OCI-LY3 (cell line): ENCODE data around the gene FGF22.
A peak's percentile ranks its signal among the peaks of the same experiment; 100 is the strongest.

Source experiments
- H2AFZ ChIP-seq: fragments of 200-600, 300-600 bp; shearing (Covaris generic); 2 replicates; pipeline ENCODE4 v1.6.0; 2014; ENCODE audit warnings: antibody characterized with exemption, low read depth, low read length
- H3K27ac ChIP-seq: fragments of 200-600, 300-600 bp; sonication (generic); 2 replicates; pipeline ENCODE4 v1.5.1; 2014; ENCODE audit warnings: mild to moderate bottlenecking, low read length, moderate library complexity, mixed read lengths
- H3K27me3 ChIP-seq: fragments of 200-600, 300-600 bp; sonication (generic); 2 replicates; pipeline ENCODE4 v1.6.1; 2014; ENCODE audit warnings: low read depth, low read length, mixed read lengths
- H3K36me3 ChIP-seq: fragments of 200-600, 300-600 bp; sonication (generic); replicated peaks from 2 replicates; pipeline ENCODE3; 2014; ENCODE audit warnings: low read depth, low read length, mixed read lengths
- H3K4me1 ChIP-seq: fragments of 300-600, 200-600 bp; sonication (generic); 2 replicates; pipeline ENCODE4 v1.6.1; 2014; ENCODE audit warnings: low read length, mixed read lengths
- H3K4me2 ChIP-seq: fragments of 200-600, 300-600 bp; sonication (generic); 2 replicates; pipeline ENCODE4 v1.6.1; 2014; ENCODE audit warnings: low read length, mixed read lengths
- H3K4me3 ChIP-seq: fragments of 300-600, 200-600 bp; sonication (generic); 2 replicates; pipeline ENCODE4 v1.5.1; 2014; ENCODE audit warnings: antibody characterized with exemption, mild to moderate bottlenecking, low read length, moderate library complexity
- H3K79me2 ChIP-seq: fragments of 300-600, 200-600 bp; shearing (Covaris generic); 2 replicates; pipeline ENCODE4 v1.6.1; 2014; ENCODE audit warnings: mild to moderate bottlenecking, low read length, mixed read lengths
- H3K9ac ChIP-seq: fragments of 300-600, 200-600 bp; shearing (Covaris generic); 2 replicates; pipeline ENCODE4 v1.6.0; 2014; ENCODE audit warnings: mild to moderate bottlenecking, low read length, moderate library complexity
- H3K9me3 ChIP-seq: fragments of 200-600, 300-600 bp; shearing (Covaris generic); 2 replicates; pipeline ENCODE4 v1.6.1; 2014; ENCODE audit warnings: low read length, mixed read lengths; ENCODE audit not compliant: insufficient read depth
- H4K20me1 ChIP-seq: fragments of 200-600, 300-600 bp; sonication (generic); 2 replicates; pipeline ENCODE4 v1.6.1; 2016; ENCODE audit warnings: low read length, mixed read lengths; ENCODE audit not compliant: insufficient read depth
- EZH2phosphoT487 ChIP-seq: fragments of 200-600 bp; shearing (Covaris generic); IDR thresholded peaks from 2 replicates; pipeline ENCODE4 v1.6.1; 2018; ENCODE audit warnings: antibody characterized with exemption, mixed run types, low read depth
- TF ChIP-seq, protein P1 (sequence below): fragments of 200-600, 300-600 bp; sonication (generic); IDR thresholded peaks from 2 replicates; pipeline ENCODE4 v1.5.1; 2014; ENCODE audit warnings: antibody characterized with exemption, low read length, low read depth

FGF22 gene

DNA sequence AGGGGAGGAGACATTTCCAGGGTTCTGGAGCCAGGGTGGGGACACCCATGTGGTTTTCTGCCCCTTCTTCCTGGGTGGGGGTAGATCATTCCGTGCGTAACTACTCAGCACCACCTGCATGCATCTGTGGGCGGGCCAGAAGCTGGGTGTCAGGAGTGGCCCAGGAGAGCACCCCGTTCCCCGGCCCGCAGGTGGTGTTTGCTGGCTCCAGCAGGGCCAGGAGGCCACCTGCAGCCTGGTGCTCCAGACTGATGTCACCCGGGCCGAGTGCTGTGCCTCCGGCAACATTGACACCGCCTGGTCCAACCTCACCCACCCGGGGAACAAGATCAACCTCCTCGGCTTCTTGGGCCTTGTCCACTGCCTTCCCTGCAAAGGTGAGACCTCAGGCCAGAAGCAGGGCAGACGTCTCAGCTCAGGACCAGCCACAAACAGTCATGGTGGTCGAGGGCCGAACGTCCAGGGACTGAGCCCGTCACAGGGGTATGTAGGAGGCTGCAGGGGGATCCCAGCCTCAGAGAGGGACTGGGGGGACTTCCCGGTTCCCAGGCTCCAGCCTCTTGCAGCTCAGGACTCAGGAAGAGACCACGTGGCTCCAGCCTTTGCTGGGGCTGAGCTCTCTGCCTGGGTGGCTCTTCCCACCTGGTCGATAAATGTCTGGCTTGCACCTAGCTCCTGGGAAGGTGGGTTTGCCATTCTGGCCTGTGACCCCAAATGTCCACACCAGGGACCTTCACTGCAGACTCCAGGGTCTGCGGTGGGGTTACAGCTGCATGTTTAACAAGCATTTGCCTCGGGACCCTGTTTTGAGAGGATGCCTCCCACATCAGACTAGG, 38.1 kb downstream of the FGF22 start:
- peaks cover 9% of the 10 kb centered on the region for H3K4me1 ChIP-seq
- H4K20me1 ChIP-seq: peaks cover 3% of the 10 kb centered on the region; the same call in 1 of the 2 replicates
- no peaks in the 10 kb centered on the region for H3K36me3 ChIP-seq
- no peaks in the 10 kb centered on the region for H3K9me3 ChIP-seq
- peaks cover 9% of the 10 kb centered on the region for H3K79me2 ChIP-seq
- H3K4me2 ChIP-seq: no peak overlapping the region
- H3K27ac ChIP-seq: no peak overlapping the region
- no peaks in the 10 kb centered on the region for H3K27me3 ChIP-seq
- no peak overlapping the region for H3K4me3 ChIP-seq
- H3K9ac ChIP-seq: no peak overlapping the region
- TF ChIP-seq, protein P1, sequence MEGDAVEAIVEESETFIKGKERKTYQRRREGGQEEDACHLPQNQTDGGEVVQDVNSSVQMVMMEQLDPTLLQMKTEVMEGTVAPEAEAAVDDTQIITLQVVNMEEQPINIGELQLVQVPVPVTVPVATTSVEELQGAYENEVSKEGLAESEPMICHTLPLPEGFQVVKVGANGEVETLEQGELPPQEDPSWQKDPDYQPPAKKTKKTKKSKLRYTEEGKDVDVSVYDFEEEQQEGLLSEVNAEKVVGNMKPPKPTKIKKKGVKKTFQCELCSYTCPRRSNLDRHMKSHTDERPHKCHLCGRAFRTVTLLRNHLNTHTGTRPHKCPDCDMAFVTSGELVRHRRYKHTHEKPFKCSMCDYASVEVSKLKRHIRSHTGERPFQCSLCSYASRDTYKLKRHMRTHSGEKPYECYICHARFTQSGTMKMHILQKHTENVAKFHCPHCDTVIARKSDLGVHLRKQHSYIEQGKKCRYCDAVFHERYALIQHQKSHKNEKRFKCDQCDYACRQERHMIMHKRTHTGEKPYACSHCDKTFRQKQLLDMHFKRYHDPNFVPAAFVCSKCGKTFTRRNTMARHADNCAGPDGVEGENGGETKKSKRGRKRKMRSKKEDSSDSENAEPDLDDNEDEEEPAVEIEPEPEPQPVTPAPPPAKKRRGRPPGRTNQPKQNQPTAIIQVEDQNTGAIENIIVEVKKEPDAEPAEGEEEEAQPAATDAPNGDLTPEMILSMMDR: no peak
- TF ChIP-seq EZH2phosphoT487: no peak
- H2AFZ ChIP-seq: no peak overlapping the region

DNA sequence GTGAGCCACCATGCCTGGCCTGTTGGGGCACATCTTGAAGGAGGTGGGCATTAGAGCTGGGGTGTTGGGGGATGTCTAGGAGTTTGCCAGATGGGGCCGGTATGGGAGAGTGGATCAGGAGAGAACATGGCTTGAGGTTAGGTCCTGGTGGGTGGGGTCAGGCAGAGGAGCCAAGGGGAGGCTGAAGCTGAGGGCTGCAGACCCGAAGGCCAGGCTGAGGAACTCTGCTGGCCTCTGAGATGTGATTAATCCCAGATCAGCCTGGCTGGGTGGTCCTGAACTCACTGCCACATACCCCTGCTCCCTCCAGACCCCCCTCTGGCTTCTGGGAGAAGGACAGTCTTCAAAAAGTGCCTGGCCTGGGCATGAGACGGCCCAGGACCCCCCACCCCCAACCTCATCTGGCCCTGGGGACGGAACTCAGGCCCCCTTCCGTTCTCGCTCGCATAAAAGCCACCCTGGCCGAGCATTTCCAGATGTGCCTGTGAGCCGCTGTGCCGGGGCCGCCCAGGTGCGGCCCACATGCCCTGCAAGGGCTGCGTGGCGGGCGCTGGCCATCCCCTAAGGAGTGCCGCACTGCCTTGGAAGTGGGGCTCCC, 39.2 kb downstream of the FGF22 start:
- Histone ChIP-seq H3K9ac (peak overlapping the region; percentile 96), H3K27ac (no peak overlapping the region), H3K4me1 (peaks cover 9% of the 10 kb centered on the region), H3K79me2 (peaks cover 9% of the 10 kb centered on the region), H3K4me3 (peak overlapping the region; percentile 85), H3K27me3 (no peaks in the 10 kb centered on the region), H2AFZ (no peak overlapping the region), H3K9me3 (no peaks in the 10 kb centered on the region), H3K4me2 (peak overlapping the region; percentile 95), H3K36me3 (no peaks in the 10 kb centered on the region), H4K20me1 (peaks cover 3% of the 10 kb centered on the region; the same call in 1 of the 2 replicates)
- TF ChIP-seq, protein P1: no peak
- no peak for TF ChIP-seq EZH2phosphoT487

DNA sequence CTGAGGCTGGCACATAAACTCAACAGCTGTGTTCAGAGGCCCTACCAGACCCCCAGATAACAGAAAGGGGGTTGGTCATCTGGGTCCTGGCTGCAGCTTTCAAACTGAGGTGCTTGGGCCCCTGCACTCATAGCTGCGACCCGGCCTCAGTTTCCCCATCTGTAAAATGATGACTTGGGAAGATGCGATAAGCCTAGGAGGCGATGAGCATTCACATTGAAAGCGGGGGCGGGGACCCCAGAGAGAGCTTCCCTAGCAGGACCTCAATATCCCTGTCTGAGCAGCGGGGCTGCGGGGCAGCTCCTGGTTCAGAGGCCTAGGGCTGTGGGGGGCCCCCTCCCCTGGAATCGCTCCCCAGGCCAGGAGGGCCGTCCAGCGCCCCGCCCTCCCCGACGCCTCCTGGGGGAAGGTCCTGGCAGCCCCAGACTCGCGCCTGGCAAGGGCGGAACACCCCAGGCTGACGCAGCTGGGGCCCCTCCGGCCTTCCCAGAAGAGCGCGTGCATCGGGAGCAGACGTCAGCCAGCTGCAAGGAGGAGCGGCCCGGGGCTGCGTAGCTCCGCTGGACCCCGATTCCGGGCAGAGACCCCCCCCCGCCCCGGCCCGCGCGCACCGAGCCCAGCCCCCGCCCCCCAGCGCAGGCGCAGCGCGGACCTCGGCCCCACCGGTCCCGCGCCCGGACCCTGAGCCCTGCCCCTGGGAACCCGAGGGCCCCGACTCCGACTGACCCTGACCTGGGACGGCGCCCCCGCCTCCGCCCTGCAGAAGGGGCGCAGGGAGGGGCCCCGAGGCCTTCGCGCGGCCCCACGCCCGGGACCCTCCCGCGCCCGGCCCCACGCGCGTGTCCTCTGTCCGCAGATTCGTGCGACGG, 40.0 kb downstream of the FGF22 start:
- peak overlapping the region; percentile 37; the same call in 1 of the 2 replicates for H2AFZ ChIP-seq

More for the DNA sequence above, 40.0 kb downstream of the FGF22 start:
- H3K27ac ChIP-seq: peak overlapping the region; percentile 78
- no peaks in the 10 kb centered on the region for H3K27me3 ChIP-seq
- peaks cover 9% of the 10 kb centered on the region for H3K79me2 ChIP-seq
- H3K4me2 ChIP-seq: peak overlapping the region; percentile 95
- peak overlapping the region; percentile 96 for H3K9ac ChIP-seq
- TF ChIP-seq, protein P1: no peak
- no peak for TF ChIP-seq EZH2phosphoT487
- H3K4me1 ChIP-seq: peaks cover 9% of the 10 kb centered on the region
- H3K9me3 ChIP-seq: no peaks in the 10 kb centered on the region
- peaks cover 3% of the 10 kb centered on the region; the same call in 1 of the 2 replicates for H4K20me1 ChIP-seq
- no peaks in the 10 kb centered on the region for H3K36me3 ChIP-seq
- H3K4me3 ChIP-seq: peak overlapping the region; percentile 85
